ENCODE measurements around the gene NEK3.
"Not testable (repeated sequence)": the region's sequence is repeated elsewhere in the genome, so short reads cannot be mapped to it uniquely, and the experiment has no call there.

Gene NEK3

DNA sequence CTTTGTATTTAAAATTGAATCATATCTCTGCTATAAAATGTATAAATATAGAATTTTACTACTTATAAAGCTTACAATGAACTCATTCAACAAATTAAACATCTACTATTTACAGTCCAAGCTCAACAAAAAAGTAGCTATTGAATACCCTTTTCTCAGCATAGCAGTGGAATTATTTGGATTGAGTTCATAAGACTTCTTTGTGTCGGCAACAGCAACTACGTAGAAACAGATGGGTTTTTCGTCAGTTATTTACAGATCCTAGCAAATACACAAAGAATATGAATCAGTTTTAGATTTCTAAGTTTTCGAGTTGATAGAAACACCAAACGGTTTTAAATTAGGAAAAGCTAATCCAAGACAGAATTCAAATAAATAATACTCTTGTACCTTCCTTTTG is 10.4 kb upstream of the NEK3 start:
- DNase-seq, result no peak

DNA sequence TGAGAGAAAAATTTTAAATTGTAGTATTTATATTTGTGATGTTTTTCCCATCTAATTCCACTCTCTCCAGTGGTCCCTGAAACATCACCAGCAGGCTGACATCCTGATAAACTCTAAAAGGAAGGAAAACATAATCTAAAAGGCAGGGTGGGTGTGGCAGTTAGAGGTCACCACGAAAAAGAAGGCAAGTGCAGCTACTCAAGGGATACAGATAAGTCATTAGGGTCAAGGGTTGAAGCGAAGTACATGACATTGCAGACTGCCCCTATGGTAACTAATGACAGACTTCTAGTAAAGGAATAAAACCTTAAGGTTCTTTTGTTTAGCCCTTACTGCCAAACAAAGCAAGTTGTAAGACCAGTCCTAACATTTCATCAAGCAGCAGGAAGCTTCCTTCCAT is 6.0 kb upstream of the NEK3 start:
- DNase-seq, result no peak

DNA sequence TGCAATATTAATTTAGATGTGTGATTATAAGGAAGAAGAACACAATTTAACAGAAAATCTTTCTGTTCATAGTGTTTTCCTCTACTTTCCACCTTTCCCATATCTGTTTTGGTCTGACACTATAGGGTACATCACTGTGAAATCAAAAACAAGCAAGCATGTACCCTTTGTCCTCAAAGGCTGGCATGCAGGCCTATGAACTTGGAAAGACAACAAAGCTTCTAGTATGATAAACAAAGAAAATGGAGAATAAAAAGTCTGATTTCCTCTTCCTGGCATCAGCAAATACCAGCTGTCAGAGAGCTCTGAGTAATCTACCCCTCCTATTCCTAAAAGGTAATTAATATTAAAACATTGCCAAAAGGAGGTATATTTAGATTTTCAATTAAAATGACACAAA is 5.6 kb upstream of the NEK3 start:
- no peak for DNase-seq

DNA sequence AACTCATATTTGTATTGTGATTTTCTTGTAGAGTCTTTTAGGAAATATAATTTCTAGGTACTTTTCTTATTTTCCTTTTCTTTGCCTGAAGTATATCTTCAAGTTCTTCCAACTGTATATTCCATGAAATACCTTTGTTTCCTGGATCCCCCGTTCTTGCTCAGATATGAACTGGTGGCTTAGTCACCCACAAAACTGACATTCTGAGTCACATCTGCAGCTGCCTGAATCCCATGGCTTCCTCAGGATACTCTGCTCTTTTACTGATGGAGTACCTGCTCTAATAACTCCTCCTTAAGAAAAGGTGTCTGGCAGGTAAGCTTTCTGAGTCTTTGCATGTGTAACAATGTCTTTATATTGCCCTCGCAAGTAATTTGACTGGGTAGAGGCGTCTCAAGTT is 4.5 kb upstream of the NEK3 start:
- not testable (repeated sequence) for DNase-seq

DNA sequence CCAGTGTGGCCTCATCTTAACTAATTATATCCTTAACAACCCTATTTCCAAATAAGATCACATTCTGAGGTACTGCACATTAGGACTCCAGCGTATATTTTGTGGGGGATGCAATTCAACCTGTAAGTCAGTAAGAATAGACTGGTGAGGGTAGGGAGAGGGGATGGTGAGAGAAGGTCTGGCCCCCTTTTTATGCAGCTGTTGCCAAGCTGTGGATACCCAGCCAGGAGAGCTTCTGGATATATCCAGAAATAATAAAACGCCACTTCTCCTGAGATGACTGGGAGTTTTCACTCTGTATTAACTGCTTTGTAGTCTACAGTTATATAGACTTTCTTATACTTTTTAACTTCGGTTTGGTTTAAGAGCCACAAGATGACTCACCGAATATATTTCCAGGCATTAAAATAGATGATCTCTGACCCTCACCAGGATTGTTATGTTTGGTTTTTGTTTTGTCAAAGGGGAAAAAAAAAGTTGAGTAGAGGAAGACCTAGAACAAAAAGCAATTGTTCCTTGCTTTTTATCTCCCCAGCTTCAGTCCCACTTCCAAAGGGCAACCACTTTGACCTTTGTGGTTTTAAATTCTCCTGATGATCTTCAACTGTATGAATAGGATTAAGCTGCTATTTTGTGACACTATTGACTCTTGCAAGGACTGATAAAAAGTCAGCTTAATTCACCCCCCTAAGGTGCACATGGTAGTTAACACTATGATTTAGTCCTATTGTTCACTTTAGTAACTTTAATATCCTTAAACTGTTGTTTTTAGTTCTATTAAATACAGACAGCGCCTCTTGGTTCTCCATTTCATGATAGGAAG is 3.1 kb upstream of the NEK3 start:
- no peak for DNase-seq

DNA sequence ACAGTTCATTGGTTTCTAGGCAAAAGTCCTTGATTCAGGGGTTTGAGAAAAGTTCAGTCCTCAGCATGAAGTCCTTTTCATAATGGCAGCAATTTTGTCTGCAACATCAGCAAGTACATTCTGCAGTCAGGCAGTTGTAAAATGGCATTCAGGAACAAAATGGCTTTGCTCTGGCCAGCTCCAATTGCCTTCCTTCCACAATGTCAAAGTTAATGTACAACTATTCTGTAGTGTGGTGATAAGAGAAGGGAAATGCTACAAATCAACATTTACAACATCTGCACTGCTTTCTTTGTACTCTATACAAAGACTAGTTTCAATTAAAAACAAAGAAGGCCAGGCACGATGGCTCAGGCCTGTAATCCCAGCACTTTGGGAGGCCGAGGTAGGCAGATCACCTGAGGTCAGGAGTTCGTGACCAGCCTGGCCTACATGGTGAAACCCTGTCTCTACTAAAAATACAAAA is 1.8 kb upstream of the NEK3 start:
- no peak for DNase-seq

DNA sequence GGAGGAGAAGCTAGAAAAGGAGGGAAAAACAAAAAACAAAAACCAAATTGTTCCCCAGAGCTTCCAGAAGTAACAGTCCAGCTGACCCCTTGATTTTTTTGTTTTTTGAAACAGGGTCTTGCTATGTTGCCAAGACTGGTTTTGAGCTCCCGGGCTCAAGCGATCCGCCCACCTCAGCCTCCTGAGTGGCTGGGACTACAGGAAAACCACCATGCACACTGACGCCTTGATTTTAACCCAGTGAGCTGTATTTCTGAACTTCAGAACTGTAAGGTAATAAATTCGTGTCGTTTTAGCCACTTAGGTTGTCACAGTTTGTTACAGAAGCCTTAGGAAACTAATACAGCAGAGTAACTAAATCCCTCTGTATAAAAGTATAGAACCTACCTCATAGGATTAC is 1.1 kb upstream of the NEK3 start:
- DNase-seq, result no peak

DNA sequence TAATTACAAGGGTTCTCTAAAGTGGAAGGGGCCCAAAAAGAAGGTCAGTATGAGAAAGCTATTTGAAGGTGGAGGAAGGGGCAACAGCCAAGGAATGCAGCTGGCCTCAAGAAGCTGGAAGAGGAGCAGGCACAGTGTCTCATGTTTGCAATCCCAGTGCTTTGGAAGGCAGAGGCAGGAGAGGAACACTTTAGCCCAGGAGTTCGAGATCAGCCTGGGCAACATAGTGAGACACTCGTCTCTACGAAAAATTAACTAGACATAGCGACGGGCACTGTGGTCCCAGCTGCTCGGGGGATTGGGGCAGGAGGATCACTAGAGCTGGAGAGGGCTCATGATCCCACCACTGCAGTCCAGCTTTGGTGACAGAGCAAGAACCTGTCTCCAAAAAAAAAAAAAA is 656 bp upstream of the NEK3 start:
- no peak for DNase-seq

DNA sequence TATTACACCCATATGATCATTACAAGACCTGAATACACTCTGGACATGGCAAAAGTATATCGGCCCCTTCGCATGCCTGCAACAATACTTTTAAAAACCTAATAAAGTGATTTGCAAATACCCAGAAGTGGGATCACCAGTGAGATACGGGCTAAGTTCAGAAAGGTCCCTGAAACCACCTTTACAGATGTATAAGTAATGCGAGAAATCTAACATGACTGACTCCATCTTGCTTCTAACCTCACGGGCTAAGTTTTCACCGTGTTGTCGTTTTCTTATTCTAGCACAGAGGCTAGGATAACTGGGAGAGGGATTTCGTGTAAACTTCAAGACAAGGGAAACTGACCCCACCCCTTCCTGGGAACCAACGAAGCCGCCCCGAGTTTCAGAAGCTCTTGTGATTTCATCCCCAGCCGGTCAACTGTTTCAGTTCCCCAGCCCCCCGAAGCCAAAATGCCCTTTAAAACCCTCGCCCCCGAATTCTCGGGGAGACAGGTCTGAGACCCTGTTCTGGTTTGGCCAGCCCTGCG is 703 bp downstream of the NEK3 start:
- no peak for DNase-seq

DNA sequence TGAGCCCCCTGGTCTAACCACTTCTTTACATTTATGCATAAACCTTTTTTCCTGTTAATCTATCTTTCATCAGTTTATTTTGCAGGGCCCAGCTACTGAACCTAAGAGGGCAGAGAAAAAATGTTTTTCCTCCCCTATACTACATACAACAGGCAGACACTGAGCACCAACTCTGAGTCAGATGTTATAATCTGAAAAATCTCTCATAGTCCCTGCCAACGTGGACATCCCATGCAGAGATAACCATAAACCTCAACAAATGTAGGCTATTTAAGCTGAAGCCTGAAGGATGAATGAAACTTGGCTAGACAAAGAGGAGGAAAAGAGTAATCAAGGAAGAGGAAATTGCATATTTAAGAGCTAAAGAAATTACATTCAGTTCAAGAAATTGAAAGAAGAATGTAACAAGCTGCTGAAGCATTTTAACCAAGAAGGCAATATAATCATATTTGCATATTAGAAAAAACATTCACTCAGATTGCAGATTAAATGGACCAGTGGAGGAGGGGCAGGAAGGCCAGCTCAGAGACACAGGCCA is 2.6 kb downstream of the NEK3 start:
- no peak for DNase-seq

DNA sequence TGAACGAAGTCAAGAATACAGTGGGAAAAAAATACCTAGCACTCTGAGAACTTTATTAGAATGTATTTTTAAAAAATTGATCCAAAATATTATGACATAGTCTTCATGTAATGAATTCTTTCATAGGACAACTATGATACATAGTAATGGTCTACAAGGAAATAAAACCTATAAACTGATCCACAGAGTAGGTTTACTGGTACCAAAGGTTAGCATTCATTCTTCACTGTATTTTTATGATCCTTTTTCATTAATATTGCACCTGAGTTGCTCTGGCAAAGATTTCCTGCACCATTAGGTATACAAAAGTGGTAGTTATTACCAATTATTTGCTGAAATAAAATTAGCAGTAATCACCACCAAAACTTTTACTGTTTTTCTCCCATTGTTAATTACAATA is 4.2 kb downstream of the NEK3 start:
- DNase-seq, result no peak

DNA sequence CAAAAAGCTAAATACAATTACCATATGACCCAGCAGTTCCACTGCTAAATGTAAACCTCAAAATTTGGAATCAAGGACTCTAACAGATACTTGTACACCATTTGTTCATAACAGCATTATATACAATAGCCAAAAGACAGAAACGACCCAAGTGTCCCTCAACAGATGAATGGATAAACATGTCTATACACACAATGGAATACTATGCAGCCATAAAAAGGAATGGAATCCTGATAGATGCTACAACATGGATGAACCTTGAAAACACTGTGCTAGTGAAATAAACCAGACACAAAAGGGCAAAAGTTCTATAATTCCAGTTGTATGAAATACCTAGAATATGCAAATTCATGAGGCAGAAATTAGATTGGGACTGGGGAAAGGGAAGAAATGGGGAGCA is 12.2 kb downstream of the NEK3 start:
- DNase-seq, result no peak

DNA sequence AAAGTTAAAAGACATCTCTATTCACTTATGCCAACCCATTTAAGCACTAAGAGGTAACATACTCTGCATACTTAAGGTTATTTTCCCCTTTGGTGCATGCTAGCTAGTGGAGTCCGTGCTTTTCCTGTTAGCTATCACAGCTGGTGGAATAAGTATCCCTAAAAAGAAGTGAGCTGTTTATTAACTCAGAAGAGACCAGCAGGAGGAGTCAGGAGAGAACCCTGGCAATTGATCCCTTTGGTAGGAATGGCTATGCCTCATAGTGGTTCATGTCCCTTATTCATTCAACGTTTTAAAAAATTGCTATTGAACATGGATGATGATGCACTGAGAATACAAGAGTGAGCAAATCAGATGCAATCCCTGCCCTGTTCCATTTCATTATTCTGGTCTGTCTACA is 18.1 kb downstream of the NEK3 start:
- DNase-seq, result no peak

DNA sequence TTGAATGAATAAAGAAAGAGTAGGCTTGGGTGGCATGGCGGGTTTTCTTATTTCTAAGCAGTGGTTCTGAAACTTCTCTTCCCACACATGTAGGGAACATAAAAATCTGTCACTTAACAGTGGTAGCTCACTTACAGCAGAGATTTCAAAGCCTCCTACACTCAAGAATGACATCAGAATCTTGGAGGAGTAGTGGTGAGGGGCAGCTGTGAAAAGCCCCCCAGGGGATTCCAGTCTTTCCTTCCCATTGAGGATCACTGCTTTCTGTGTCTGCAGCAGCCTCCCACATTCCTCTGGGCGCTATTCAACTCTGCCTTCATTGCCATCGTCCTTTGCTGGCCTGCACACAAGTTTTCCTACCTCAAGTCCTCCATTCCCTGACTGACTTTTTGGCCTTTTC is 21.9 kb downstream of the NEK3 start:
- no peak for DNase-seq

DNA sequence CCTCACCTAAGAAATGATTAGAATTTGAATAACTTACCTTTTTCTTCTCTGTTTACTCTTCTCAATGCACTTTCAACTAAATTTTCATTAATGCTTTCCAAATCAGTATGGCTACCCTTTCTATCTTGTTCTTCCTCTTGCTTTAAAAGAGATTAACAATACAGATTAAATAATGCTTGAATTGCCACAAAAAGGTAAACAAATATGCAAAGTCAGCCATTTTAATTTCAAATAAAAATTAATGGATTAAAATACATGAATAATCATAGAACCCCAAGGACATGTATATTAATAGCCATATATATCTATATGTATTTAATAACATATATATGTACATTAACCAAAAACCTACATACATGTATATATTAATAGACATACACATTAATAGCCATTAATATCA is 22.6 kb downstream of the NEK3 start:
- DNase-seq, result no peak

DNA sequence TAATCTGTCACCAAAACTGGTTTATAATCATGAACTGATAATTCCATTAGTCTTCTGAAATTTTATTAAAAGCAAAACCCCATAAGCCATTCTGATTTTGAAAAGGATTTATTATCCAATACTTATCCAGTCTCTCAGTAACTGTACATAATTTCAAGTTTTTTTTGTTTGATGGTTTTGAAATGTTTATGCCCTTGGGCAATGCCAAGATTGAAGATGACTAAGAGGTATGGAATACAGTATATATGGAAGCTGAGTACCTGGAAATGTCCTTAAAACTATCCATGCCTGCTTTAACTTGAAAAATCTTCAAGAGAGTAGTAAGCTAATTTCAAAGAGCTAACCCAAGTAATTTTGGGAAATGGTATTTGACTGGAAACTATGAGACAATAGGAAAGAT is 28.8 kb downstream of the NEK3 start:
- DNase-seq, result no peak

DNA sequence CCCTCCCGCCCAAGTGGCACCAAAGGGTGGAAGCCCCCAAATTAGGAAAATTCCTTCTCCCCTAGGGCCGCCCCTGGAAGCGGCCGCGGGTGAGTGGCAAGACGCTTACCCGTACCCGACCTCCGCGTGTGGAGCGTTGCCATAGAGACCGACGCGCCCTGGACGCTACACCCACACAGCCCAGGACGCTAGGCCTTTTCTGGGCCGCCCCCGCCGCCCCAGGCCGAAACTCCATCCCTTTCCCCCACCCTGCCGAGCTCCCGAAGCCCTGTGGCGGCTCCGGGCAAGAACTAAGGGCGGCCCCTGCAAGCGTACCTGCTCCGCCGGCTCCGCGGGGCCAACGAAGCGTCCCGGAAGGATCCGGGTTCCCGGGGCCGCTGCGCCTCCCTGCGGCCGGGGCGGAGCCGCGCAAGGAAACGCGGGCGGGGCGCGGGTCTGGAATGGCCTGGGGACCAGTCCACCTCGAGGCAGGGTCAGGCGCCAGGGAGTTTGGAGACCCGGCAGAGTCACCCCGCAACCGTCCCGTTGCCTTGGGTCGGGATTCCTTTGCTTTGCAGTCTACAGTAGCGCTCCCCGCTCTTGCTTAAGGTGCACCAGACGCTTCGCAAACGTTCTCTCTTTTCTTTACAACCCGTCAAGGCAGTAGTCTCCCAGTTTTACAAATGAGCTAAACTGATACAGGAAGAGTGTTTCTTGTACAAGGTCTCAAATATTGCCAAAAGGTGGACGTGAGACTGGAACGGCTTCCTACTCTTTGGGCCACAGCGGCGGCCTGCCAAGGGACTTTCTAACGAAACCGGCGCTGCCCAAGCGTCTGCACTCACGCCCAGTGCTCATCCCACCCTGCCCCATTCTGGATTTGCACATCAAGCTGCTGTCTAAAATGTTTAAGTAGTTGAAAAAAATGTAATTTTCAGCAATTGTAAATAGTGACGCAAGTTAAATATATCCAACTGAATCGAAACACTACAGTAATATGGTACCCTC is 30.4 kb downstream of the NEK3 start, which contains the start of gene NEK5:
Gene NEK5 (minus strand): TSS at position 360 of the 987 bp plus-strand sequence. CDS start 1,591 bp downstream, outside the sequence.
- DNase-seq, result peak; percentile 79

DNA sequence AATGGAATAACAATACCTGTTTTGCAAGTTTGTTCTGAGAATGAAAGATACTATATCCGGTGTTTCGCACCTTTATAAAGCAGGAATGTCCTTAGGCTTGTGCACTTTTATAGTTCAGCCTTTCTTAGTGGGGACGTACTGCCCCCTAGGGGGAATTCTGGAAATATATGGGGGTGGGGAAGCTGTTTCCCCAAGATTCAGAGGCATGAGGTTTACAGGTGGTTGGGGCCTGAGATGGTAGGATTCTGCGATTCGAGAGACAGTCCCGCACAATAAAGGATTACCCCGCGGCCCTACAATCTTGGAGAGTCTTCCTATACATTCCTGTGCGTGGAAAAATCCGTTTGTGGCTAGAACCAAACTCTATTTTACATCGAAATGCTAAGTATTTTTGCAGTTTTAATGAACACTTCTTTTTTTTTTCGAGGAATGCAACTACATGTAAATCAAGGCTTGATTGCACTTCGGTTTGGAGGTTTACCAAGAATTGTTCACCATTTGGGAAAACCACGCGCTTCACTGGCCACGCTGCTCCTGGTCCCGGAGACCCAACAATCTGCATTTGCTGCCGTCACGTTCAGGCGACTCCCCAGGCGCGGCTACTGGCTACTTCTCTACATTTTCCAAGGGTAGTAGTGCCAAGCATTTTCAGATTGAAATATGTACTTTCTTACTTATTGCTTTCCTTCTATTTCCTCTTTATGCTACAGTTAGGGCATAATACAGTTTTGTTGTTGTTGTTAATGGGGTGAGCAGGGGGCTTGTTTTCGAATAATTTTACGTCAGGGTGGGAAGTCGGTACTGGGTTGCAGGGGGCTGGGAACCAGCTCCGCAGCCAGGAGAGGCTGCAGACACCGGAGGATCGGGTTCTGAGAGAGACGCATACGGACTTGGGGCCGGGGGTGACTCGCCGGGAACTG is 31.4 kb downstream of the NEK3 start:
- DNase-seq, result peak; percentile 69

DNA sequence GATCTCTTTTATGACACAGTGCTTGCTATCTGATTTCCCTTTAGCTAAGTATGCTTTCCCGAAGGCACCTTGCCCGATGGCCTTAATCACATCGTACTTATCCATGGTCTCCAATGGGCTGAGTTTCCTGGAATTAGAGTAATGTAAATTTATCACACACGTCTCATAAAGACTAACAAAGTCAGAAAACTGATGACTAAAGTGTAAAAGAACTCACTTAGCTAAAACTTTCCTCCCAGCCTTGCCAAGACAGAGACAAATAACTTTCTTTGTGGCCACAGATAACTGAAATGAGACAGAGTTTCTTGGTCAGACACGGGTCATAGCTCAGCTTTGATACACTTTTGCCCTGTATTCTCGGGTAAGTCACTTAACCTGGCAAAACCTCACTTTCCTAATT is 32.0 kb downstream of the NEK3 start:
- DNase-seq, result no peak

DNA sequence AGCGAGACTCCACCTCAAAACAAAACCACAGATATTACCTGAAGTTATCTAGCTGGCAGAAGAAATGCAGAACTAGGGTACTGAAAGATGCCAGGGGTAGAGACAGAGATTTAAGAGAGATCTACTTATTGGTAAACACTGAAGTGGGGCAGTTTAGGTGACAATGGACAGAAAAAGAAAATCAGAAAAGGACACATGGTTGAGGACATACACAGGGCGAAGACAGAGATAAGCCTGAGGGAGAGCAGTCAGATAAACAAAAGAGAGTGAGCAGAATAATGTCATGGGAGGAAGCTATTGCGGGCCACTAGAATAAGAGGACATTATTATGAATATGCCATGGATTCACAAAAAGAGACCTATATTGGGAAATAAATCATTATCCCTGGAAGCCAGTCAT is 33.9 kb downstream of the NEK3 start:
- DNase-seq, result no peak

DNA sequence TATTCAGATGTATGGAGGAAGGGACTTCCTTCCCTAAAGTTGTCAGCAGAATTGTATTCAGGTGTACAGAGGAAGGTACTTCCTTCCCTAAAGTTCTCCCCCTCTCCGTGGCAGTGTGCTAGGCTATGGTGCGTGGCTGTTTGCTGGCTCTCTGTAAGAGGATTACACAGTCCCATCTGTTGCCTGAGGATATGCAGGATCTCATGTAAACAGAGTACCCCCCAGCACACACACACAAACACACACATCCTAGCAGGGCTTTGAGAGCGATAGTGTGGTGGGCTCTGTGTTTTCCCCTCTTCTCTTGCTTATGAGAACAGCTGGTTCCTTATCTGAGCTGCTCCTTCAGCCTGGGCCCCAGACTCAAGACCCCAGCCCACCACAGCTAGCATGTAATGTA is 40.8 kb downstream of the NEK3 start:
- no peak for DNase-seq

DNA sequence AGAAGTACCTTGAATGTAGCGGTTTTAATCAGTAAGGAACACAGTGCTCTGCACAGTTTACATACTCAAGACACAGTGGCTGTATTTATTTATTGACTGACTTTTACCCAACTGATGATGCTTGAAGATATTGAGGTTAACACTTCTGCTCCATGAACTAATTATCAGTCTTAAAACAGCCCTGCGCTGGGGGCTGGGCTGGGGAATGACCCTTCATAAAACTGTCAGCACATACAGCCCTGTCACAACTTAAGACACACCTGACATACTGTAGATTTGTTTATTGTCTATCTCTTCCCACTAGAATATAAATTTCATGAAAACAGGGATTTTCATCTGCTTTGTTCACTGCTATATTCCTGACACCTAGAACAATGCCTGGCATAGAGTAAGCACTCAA is 41.3 kb downstream of the NEK3 start:
- DNase-seq, result no peak

Data from right forelimb (tissue), 1 donor.